OCI-LY3 (cell line): ENCODE results near the gene SLC43A1.

ENCODE experiments used
- CTCF ChIP-seq: fragments of 200-600, 300-600 bp; sonication (generic); IDR thresholded peaks from 2 replicates; pipeline ENCODE4 v1.5.1; 2014; ENCODE audit warnings: antibody characterized with exemption, low read length, low read depth
- EZH2phosphoT487 ChIP-seq: fragments of 200-600 bp; shearing (Covaris generic); IDR thresholded peaks from 2 replicates; pipeline ENCODE4 v1.6.1; 2018; ENCODE audit warnings: antibody characterized with exemption, mixed run types, low read depth

- TF ChIP-seq CTCF = no peak
- TF ChIP-seq EZH2phosphoT487 = no peak
These were observed 2.1 kb downstream of the SLC43A1 start for GRCh38 chr11:57513452-57513795.
